HG03280 (cell line): ENCODE results near the gene GRIK4.
A peak's percentile ranks its signal among the peaks of the same experiment; 100 is the strongest.

ENCODE experiments used
- ATAC-seq: cut with Tn5 transposase; IDR thresholded peaks from one replicate; pipeline ENCODE4 v1.9.1; 2021; ENCODE audit warnings: mild to moderate bottlenecking, moderate library complexity; ENCODE audit not compliant: unreplicated experiment

Gene GRIK4

GRCh38 chr11:120627327-120628163 is 116.0 kb downstream of the GRIK4 start:
- ATAC-seq: no peak

GRCh38 chr11:120629407-120630080 is 118.0 kb downstream of the GRIK4 start:
- no peak for ATAC-seq

GRCh38 chr11:120630122-120630521 is 118.6 kb downstream of the GRIK4 start:
- no peak for ATAC-seq

GRCh38 chr11:120632579-120632978 is 121.0 kb downstream of the GRIK4 start:
- peak; percentile 78 for ATAC-seq

GRCh38 chr11:120633616-120634393 is 122.3 kb downstream of the GRIK4 start:
- ATAC-seq: no peak

GRCh38 chr11:120634706-120635105 is 123.2 kb downstream of the GRIK4 start:
- no peak for ATAC-seq

- no peak for ATAC-seq
Measured at GRCh38 chr11:120635136-120635810, 123.7 kb downstream of the GRIK4 start.

GRCh38 chr11:120637131-120637530 is 125.6 kb downstream of the GRIK4 start:
- ATAC-seq: no peak

GRCh38 chr11:120642196-120642894 is 130.8 kb downstream of the GRIK4 start:
- no peak for ATAC-seq

GRCh38 chr11:120643284-120643683 is 131.7 kb downstream of the GRIK4 start:
- no peak for ATAC-seq

GRCh38 chr11:120645639-120646038 is 134.1 kb downstream of the GRIK4 start:
- no peak for ATAC-seq

GRCh38 chr11:120646206-120646605 is 134.7 kb downstream of the GRIK4 start:
- ATAC-seq: no peak

- ATAC-seq: no peak
Measured at GRCh38 chr11:120647681-120648080, 136.1 kb downstream of the GRIK4 start.

- no peak for ATAC-seq
Measured at GRCh38 chr11:120648771-120649170, 137.2 kb downstream of the GRIK4 start.

- ATAC-seq: no peak
Measured at GRCh38 chr11:120649316-120649715, 137.8 kb downstream of the GRIK4 start.

GRCh38 chr11:120651396-120651795 is 139.8 kb downstream of the GRIK4 start:
- no peak for ATAC-seq

GRCh38 chr11:120651836-120652235 is 140.3 kb downstream of the GRIK4 start:
- ATAC-seq: no peak

GRCh38 chr11:120652705-120653335 is 141.3 kb downstream of the GRIK4 start:
- no peak for ATAC-seq

- ATAC-seq: no peak
Measured at GRCh38 chr11:120655589-120655988, 144.0 kb downstream of the GRIK4 start.
